ENCODE measurements around the gene SYAP1.
A peak's percentile ranks its signal among the peaks of the same experiment; 100 is the strongest.
"Not testable (repeated sequence)": the region's sequence is repeated elsewhere in the genome, so short reads cannot be mapped to it uniquely, and the experiment has no call there.

SYAP1 gene, protein sequence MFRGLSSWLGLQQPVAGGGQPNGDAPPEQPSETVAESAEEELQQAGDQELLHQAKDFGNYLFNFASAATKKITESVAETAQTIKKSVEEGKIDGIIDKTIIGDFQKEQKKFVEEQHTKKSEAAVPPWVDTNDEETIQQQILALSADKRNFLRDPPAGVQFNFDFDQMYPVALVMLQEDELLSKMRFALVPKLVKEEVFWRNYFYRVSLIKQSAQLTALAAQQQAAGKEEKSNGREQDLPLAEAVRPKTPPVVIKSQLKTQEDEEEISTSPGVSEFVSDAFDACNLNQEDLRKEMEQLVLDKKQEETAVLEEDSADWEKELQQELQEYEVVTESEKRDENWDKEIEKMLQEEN

GRCh38 chrX:16719334-16720084 lies at the start of gene SYAP1:
SYAP1 (plus strand) TSS chrX:16719612; CDS start chrX:16719725, 113 bp downstream.
- DNase-seq = peak; percentile 88

DNA sequence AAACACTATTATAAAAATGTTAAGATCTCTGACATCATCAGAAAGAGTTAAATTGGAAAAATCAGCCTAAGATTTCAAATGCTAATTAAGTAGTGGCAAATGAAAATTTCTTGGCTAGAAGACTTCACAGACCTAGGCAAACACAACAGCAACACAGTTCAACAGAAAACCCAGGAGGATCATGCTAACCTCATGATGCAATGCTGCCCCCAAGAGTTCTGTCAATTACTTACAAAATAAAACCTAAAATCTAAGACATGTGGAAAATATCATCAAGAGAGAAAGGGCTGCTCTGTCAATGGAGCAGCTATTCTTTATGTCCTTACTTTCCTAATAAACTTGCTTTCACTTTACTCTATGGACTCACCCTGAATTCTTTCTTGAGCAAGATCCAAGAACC lies 48.4 kb upstream of the SYAP1 start:
- DNase-seq = peak; percentile 14

- DNase-seq = no peak
Observed at GRCh38 chrX:16678689-16679088, 40.7 kb upstream of the SYAP1 start.

DNA sequence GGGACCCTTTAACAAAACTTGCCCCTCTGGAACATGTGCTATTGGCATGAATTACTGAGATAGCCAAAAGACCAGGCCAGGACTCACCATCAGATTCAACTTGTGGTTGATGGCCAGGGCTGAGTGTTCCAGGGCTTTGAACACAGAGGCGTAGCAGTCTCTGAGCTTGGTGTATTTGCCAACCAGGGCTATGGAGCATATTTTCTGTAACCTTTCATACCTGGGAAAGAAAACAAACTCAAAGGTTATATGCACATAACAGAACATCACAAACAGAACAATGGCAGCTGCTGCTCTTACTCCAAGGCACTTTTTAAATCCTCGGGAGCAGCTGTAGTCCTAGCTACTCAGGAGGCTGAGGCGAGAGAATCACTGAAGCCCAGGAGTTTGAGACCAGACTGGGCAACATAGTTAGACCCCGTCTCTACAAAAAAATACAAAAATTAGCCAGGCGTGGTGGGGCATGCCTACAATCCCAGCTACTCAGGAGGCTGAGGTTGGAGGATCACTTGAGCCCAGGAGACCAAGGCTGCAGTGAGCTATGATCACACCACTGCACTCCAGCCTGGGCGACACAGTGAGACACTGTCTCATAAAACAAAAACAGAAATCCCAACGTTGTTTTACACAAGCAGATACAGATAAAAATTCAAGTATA lies 36.3 kb upstream of the SYAP1 start:
- DNase-seq = no peak

- no peak for DNase-seq
Observed at GRCh38 chrX:16687514-16687913, 31.9 kb upstream of the SYAP1 start.

DNA sequence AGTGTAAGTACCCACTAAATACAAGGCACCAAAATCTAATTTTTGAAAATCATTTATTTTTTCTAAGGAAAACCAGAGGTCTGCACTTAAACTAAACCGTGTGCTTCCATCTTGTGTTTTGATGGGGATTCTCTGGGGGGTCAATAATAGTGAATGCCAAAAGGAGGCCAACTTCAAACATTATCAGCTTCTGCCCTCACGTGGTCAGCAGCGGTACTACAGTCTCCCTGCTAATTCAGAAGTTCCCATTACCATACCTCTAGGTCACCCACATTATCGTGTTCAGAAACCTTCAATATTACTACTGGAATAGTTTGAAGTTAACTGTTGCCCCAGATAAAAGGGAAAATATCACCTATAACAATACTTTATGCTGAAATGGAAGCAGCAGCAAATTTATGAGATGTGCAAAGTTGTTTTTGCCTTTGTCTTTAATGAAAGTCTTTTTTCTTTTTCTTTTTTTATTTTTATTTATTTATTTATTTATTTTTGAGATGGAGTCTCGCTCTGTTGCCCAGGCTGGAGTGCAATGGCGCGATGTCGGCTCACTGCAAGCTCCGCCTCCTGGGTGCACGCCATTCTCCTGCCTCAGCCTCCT lies 24.2 kb upstream of the SYAP1 start:
- peak; percentile 62 for DNase-seq

- no peak for DNase-seq
Observed at GRCh38 chrX:16696956-16697355, 22.5 kb upstream of the SYAP1 start.

- DNase-seq = no peak
Observed at GRCh38 chrX:16699389-16699788, 20.0 kb upstream of the SYAP1 start.

- DNase-seq = no peak
Observed at GRCh38 chrX:16700734-16701133, 18.7 kb upstream of the SYAP1 start.

- no peak for DNase-seq
Observed at GRCh38 chrX:16702700-16703599, 16.5 kb upstream of the SYAP1 start.

GRCh38 chrX:16705370-16705769 lies 14.0 kb upstream of the SYAP1 start:
- no peak for DNase-seq

GRCh38 chrX:16708016-16708415 lies 11.4 kb upstream of the SYAP1 start:
- DNase-seq = no peak

DNA sequence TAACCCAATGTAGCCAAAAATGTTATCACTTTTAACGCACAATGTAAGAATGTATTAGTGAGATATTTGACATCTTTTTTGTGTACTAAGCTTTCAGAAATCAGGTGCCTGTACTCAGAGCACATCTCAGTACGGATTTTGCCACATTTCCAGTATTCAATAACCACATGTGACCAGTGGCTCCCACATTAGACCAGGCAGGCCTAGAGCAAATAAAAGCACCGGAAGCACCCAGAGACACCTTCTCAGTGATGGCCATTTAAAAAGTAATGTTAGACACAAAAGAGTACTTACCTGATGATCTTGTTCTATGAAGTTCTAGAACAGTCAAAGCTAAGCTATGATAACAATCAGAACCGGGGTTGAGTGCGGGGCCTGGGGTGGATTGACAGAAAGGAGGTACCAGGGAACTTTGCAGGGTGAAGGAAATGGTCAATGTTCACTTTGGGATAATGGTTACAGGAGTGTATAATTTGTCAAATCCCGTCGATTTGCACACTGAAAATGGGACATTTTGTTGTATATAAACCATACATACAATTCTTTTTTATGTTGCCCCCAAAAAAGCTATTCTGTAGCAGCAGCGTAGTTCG lies 8.1 kb upstream of the SYAP1 start:
- DNase-seq = no peak

- DNase-seq = no peak
Observed at GRCh38 chrX:16711893-16712547, 7.4 kb upstream of the SYAP1 start.

DNA sequence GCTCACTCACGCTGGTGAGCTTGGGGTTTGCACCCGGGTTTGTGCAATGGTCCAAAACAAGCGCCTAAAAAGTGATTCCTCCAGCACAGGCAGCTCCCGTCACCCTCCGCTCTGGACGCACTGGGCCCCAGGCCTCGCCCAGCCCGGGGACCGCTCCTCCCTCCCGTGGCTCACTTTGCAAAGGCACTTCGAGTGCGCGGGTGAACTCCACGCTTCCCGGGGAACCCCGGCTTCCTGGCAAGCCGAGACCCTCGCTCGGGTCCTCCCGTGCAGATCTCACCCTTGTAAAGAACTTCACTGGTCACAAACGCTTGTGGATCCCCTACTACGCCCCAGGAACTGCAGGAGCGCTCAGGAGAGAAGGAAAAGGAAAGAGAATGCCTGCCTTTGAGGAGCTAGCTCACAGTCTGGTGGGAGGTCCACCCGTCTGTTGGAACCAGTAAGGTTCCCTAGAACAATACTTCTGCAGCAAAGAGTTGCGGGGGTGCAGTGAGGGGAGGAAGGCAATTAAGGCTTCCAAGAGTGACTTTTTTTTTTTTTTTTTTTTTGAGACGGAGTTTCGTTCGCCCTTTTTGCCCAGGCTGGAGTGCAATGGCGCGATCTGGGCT lies 6.8 kb upstream of the SYAP1 start, which contains the start of gene CTPS2:
Gene CTPS2 (minus strand): TSS at position 122 of the 608 bp plus-strand sequence. CDS start 9,767 bp downstream, outside the sequence.
- DNase-seq = peak; percentile 24

DNA sequence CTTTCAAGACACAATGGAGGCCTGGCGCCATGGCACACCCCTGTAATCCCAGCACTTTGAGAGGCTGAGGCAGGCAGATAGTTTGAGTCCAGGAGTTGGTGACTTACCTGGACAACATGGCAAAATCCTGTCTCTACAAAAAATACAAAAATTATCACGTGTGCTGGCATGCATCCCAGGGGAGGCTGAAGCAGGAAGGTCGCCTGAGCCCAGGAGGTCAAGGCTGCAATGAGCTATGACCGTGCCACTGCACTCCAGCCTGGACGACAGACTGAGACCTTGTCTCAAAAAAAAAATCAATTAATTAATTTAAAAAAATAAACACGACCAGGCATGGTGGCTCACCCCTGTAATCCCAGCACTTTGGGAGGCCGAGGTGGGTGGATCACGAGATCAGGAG lies 4.9 kb upstream of the SYAP1 start:
- DNase-seq = no peak

DNA sequence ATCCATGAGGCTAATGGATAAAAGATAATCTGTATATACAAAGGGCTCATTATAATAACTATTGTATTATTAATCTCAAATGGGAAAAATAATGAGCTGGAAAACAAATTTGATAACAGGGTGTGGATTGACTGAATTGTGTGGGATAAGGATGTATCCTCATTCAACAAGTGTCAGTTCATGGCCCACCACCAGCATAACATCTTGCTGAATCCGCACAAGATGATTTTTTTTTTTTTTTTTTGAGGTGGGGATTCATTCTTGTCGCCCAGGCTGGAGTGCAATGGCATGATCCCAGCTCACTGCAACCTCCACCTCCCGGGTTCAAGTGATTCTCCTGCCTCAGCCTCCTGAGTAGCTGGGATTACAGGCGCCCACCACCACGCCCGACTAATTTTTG lies 3.8 kb upstream of the SYAP1 start:
- DNase-seq = not testable (repeated sequence)

DNA sequence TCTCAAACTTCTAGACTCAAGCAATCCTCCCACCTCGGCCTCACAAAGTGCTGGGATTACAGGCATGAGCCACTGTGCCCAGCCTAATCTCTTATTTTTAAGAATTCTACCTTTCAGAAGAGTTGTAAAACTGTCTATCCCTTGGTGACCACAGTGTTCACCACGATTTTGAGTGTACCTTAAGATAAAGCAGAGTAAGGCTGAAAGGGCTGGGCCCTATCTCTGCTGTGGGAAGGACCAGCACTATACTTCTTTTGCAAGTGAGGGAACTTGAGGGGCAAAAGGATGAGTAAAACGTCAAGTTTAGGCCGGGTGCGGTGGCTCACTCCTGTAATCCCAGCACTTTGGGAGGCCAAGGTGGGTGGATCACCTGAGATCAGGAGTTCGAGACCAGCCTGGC lies 3.0 kb upstream of the SYAP1 start:
- DNase-seq = not testable (repeated sequence)

GRCh38 chrX:16718824-16719333 lies 533 bp upstream of the SYAP1 start:
- no peak for DNase-seq

GRCh38 chrX:16722481-16722880 lies 3.1 kb downstream of the SYAP1 start:
- no peak for DNase-seq
